Gastrocnemius medialis (tissue), 4 donors: ENCODE measurements around the gene MEN1.

Experiments
- POLR2A ChIP-seq, 2 donors: fragments of 450-650 bp; IDR thresholded peaks; one replicate each; pipeline ENCODE4 v1.6.1; 2017; ENCODE audit warnings: antibody characterized with exemption in 2 of 2, mild to moderate bottlenecking in 2 of 2, moderate library complexity in 2 of 2
- TF ChIP-seq, protein P1 (sequence below), 5 experiments: fragments of 450-650 bp in 3 of 5; fragments of 200-600 bp in 2 of 5; sonication (generic) in 2 of 5; IDR thresholded peaks in 4 of 5; conservative IDR thresholded peaks in 1 of 5; 1 replicate in 4 of 5; 2 replicates in 1 of 5; pipeline ENCODE4 v1.5.1; 2016 to 2019; ENCODE audit warnings: antibody characterized with exemption in 5 of 5, mild to moderate bottlenecking in 3 of 5, moderate library complexity in 3 of 5

DNA sequence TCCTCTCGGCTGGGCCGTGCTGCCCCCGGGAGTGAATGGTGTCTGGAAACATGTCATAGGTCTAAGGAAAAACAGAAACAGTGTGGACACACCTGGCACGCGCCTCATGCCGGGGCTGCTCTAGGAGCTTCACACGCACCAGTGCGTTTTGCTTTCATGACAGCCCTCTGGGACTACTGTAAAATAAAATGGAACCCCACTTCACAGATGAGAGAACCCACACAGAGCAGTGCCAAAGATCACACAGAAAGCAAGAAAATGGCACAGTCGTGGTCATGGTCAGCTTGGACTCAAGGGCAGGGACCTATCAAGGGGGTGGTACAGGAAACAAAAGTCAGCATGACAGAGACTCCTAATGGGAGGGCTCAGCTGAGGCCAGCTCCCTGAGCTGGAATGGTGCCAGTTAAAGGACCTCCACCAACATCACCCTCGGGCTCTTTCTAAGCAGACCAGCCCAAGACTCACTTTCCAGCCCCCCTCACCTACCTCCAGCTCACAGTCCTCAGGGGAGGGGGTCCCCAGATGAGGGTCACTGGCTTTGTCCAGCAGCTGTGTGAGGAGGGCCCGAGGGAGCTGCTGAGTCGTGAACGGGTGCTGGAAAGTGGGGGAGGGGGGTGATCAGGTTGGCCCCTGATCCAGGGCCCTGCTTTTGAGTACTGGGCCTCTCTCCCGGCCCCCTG, 10.6 kb downstream of the MEN1 start:
- no peak for TF ChIP-seq POLR2A (IDR thresholded peaks at IDR 0.05)
- TF ChIP-seq, protein P1, sequence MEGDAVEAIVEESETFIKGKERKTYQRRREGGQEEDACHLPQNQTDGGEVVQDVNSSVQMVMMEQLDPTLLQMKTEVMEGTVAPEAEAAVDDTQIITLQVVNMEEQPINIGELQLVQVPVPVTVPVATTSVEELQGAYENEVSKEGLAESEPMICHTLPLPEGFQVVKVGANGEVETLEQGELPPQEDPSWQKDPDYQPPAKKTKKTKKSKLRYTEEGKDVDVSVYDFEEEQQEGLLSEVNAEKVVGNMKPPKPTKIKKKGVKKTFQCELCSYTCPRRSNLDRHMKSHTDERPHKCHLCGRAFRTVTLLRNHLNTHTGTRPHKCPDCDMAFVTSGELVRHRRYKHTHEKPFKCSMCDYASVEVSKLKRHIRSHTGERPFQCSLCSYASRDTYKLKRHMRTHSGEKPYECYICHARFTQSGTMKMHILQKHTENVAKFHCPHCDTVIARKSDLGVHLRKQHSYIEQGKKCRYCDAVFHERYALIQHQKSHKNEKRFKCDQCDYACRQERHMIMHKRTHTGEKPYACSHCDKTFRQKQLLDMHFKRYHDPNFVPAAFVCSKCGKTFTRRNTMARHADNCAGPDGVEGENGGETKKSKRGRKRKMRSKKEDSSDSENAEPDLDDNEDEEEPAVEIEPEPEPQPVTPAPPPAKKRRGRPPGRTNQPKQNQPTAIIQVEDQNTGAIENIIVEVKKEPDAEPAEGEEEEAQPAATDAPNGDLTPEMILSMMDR (IDR thresholded peaks at IDR 0.05 in 4 of 5, conservative IDR thresholded peaks at IDR 0.05 in 1 of 5), result no peak
